ENCODE results near the gene FAAH.
"Not testable (repeated sequence)": the region's sequence is repeated elsewhere in the genome, so short reads cannot be mapped to it uniquely, and the experiment has no call there.

The FAAH gene

DNA sequence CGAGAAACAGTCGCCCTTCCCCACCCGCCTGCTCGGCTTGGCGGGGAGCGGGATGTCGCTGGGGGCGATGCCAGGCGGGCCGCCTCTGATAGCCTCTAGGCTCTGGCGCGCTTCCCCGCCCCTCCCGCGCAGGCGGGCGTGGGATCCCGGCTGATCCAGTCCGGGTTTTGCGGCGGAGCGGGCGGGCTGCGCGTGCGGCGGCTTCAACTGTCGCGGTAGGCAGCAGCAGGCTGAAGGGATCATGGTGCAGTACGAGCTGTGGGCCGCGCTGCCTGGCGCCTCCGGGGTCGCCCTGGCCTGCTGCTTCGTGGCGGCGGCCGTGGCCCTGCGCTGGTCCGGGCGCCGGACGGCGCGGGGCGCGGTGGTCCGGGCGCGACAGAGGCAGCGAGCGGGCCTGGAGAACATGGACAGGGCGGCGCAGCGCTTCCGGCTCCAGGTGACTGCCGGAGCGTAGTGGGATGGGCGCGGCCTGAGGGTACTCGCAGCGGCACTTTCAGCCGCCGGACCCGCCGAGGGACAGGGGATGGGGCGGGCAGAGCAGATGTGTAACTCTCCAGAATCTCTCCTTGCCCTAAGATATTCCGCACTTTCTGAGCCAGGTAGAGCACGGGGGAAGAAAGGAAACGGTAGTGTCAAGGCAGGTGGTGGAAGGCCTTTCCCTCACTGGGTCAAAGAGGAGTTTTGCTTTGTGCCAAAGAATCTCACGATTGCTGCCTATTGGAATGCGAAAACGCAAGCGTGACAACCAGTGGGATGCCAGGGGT, at the start of gene FAAH:
Gene FAAH, plus strand, starts transcription at position 210 of the 764 bp plus-strand sequence. Its CDS starts 32 bp downstream, at position 242.
- no peak for DNase-seq (ENCODE audit: low spot score)

DNA sequence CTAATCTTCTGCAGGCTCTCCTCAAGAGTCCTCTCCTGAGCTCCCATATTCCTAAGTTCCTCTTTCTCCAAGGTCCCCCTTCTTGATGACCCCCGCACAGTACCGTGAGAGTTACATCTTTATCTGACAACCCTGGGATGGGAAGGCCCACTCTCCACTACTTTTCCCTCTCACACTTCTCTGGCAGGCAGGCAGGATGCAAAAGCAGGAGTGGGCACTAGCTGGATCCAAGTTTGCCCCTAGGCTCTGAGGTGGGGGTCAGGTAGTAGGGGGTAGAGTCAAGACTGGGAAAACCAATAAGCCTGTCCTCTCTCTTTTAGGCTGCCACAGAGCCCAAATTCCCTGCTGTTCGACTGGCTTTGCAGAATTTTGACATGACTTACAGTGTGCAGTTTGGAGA, 49.6 kb upstream of the FAAH start:
- DNase-seq (ENCODE audit: low spot score), result no peak

DNA sequence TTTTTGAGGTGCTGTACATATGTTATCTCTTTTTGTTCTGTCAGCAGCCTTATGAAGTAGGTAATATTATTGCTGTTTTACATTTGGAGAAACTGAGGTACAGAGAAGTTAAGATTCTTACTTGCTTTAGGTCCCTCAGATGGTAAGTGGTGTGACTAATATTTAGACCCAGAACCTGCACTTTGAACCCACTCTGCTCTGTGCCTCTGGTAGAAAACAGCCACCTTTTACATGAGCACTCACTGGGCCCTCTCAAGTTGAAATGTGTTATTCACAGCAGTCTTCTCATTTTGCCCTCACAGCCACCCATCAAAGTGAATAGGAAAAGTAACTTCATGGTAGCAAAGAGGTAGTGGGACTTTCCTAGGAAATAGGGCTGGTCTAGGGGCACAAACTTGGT, 48.8 kb upstream of the FAAH start:
- DNase-seq (ENCODE audit: low spot score), result no peak

DNA sequence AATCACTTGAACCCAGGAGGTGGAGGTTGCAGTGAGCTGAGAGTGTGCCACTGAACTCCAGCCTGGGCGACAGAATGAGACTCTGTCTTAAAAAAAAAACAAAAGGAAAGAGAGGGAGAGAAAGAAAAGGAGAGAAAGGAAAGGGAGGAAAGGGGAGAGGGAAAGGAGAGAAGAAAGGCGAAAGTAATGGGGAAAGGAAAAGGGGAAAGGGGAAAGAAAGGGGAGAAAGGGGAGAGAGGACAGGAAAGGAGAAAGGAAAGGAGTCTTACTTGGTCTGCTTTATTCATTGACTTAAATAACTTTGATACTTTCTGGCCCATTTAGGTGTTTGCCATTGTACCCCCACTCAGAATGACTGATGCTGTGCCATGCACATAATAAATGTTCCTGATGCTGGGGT, 41.8 kb upstream of the FAAH start:
- DNase-seq (ENCODE audit: low spot score), result no peak

DNA sequence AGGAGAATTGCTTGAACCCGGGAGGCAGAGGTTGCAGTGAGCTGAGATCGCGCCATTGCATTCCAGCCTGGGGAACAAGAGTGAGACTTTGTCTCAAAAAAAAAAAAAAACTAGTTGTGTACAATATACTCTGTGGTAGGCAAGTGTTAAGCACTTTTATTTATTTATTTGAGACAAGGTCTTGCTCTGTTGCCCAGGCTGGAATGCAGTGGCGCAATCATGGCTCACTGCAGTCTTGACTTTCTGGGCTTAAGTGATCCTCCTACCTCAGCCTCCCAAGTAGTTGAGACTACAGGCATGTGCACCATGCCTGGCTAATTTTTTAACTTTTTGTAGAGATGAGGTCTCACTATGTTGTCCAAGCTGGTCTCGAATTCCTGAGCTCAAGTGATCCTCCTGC, 38.2 kb upstream of the FAAH start:
- not testable (repeated sequence) for DNase-seq (ENCODE audit: low spot score)

DNA sequence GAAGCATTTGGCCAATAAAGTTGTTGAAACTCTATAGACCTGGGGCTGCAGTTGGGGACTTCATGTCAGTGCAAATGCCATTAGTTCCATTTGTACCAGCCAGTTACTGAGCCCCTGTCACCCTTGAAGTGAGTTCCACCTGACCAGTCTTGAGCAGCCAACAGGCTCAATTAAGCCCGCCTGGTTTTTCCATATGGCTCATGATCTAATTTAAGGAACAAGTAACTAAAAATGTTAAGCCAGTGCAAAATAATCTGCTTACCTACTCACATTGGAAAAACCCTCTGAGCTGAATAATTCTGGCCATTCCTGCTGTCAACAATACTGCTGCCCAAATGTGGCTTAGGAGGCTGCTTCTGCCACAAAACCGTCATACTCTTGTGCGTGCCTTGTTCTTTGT, 32.0 kb upstream of the FAAH start:
- DNase-seq (ENCODE audit: low spot score), result peak; percentile 47

DNA sequence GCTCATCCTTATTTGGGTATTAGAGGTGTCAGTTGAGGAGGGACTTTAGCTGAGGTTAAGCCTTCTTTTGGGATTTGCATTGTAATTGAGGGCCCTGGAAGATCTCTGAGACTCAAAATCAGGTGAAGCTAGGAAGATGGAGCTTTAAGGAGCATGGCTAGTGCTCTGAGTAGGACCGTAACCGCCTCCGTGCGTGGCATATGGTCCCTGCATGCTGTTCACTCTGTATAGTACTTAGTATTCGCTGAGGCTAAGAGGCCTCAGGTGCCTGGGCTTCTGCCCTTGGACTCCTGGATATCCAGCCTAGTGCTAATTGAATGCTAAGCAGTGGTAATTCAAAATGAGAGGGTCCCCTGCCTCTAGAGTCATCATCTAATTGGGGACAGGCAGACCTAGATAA, 31.0 kb upstream of the FAAH start:
- DNase-seq (ENCODE audit: low spot score), result peak; percentile 50

DNA sequence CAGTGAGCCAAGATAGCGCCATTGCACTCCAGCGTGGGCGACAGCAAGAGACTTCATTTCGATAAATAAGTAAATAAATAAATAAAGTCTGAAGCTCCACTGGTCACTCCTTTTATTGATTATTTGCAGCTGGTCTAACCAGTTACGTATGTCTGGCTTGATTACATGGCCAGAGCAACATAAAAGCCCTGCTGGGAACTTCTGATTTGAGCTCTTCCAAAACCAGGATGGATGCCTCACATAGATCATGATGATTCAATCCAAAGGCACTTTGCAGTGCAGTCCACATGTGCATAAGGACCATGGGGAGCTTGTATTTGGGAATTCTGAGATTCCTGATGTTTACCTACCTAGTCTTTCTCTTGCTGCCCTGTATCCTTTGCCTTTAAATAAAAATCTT, 29.5 kb upstream of the FAAH start:
- DNase-seq (ENCODE audit: low spot score), result no peak

DNA sequence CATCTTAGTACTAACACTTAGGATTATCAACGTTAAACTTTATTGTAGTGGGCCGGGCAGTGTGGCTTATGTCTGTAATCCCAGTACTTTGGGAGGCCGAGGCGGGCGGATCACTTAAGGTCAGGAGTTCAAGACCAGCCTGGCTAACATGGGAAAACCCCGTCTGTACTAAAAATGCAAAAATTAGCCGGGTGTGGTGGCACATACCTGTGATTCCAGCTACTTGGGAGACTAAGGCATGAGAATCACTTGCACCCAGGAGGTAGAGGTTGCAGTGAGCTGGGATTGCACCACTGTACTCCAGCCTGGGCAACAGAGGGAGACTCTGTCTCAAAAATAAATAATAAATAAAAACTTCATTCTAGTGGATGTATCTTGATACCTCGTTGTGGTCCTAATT, 28.3 kb upstream of the FAAH start:
- DNase-seq (ENCODE audit: low spot score), result not testable (repeated sequence)

DNA sequence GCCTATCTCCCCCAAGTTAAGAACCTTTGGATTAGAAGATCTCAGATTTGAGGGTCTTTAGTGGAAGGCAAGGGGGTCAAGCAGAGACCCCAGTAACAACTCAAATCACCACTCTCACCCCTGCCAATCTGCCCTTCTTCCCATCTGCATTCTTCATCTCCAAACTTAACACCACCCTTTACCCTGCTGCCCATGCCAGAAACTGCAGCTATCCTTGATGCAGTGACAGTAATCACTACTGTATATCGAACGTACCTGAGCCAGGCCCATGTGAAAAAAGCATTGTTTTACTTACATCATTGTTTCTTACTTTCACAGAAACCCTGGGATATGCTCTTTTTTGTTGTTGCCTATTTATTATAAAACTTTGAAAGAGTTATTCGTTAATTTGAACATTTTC, 27.0 kb upstream of the FAAH start:
- no peak for DNase-seq (ENCODE audit: low spot score)

DNA sequence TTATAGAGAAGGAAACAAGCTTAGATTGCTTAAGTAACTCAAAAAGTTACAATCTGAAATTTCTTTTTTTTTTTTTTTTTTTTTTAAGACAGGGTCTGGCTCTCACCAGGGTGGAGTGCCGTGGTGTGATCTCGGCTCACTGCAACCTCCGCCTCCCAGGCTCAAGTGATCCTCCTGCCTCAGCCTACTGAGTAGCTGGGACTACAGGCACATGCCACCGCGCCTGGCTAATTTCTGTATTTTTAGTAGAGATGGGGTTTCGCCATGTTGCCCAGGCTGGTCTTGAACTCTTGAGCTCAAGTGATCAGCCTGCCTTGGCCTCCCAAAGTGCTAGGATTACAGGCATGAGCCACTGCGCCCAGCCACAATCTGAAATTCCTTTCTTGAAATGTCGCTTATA, 26.4 kb upstream of the FAAH start:
- DNase-seq (ENCODE audit: low spot score), result not testable (repeated sequence)

DNA sequence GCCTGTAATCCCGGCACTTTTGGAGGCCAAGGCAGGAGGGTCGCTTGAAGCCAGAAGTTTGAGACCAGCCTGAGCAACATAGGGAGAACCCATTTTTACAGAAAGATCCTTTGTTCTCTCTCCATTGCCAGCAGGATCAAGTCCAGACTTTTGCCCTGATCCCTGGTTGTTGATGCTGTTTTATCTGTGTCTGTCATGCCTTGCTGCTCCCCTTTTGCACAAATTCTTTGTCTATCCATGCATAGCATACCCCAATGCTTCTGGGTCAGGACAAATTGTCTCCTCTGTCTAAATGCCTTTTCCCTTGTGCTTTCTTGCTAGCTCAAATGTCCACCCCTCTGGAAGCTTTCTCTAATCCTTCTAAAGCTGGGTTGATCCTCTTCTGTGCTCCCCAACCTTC, 25.3 kb upstream of the FAAH start:
- DNase-seq (ENCODE audit: low spot score), result no peak

DNA sequence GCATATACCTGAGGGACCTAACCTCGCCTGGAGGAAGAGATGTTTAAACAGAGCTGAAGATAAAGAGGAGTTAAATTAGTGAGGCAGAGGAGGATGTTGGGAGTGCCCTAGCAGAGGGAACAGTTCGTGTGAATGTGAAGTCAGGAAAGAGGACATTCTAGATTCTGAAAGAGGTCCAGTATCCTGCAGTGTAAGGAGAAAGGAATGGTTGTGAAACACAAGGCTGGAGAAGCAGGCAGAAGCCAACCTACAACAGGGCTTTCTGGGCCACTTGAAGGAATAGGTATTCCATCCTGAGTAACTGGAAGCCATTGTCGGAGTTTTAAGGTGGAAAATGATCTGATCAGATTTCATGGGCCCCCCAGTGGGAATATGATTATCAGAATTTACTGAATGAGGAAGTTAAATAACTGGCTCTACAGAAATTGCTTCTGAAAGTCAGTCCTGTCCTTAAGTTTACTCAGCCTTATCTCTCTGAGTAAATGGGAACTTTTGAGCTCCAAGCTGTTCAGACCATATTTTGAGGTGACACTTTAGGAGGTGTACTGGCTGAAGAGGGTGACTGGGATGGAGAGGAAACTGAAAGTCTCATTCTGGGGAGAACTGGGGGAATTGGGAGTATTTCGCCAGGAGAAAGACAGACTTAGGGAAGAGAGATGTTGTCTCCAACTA, 24.4 kb upstream of the FAAH start:
- no peak for DNase-seq (ENCODE audit: low spot score)

DNA sequence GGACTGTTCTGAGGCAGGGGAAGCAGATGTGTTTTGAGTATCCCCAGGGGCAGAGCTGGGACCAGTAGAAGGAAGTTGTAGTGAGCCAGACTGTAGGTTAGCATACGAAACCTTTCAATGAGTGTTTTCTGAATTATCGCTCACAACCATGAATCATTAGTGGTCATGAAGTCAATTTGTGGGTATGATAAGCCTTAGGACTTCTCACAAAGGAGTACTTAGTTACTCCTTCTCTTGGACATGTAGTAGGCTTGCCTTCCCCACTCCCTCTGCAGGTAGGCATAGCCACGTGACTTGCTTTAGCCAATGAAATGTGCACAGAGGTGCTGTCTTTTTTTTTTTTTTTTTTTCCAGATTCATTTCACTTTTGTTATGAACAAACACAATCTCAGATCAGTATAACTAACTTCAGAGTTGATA, 23.9 kb upstream of the FAAH start:
- no peak for DNase-seq (ENCODE audit: low spot score)

DNA sequence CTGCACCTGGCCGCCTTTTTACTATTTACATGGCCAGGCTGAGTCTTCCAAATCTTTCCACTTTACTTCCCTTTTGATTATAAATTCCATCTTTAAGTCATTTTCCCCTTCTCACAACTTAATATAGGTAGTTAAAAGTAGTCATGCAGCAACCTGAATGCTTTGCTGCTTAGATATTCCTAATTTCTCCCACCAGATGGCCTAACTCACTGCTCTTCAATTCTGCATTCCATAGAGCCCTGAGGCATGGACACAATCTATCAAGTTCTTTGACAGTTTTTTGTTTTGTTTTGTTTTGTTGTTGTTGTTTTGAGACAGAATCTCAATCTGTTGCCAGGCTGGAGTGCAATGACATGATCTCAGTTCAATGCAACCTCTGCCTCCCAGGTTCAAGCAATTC, 21.7 kb upstream of the FAAH start:
- DNase-seq (ENCODE audit: low spot score), result no peak

DNA sequence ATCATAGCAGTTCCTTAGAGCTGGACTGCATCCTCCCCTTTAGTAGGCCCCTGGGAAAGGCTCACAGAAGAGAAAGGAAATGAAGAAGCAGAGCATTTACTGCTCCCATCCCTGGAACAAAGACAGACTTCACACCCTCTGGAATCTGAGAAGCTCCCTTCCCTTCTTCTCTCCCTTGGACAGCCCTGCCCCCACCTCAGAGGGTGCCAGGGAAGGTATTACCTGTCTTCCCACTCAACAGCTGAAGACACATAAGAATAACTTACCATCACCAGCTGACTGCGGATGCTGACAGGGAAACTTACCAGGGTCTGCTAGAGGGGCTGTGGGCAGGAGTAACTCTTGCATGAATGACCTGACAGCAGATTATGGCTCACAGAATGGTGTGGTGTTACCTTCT, 14.1 kb upstream of the FAAH start:
- no peak for DNase-seq (ENCODE audit: low spot score)

DNA sequence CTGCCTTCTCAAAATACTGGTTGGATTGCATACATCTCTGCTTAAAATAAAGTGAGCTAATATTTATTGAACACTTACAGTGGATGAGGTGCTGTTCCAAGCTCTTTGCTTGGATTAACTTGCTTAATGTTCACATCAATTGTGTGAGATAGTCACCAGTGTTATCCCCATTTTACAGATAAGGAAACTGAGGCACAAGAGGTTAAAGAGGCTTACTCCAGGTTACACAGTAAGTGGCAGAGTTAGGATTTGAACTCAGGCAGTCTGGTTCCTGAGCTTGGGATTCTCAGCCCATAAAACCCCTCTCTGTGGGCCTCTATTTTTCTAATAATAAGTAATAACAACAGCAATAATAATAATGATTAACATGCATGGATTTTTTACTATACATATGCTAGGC, 13.6 kb upstream of the FAAH start:
- DNase-seq (ENCODE audit: low spot score), result no peak

DNA sequence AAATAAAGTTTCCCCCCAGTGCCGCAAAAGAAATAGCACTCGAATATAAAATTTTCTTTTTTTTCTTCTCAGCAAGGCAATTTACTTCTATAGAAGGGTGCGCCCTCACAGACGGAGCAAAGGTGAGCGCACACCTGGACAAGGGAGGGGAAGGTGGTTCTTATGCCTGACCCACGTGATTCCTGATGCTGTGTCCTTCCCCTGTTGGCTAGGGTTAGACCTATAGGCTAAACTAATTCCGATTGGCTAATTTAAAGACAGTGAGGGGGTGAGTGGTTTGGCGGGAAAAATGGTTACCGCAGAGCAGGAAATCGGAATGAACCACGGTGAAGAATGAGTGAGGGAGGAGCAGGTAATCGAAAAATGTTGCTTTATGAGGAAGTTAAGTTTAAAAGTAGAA, 607 bp upstream of the FAAH start:
- DNase-seq (ENCODE audit: low spot score), result no peak

DNA sequence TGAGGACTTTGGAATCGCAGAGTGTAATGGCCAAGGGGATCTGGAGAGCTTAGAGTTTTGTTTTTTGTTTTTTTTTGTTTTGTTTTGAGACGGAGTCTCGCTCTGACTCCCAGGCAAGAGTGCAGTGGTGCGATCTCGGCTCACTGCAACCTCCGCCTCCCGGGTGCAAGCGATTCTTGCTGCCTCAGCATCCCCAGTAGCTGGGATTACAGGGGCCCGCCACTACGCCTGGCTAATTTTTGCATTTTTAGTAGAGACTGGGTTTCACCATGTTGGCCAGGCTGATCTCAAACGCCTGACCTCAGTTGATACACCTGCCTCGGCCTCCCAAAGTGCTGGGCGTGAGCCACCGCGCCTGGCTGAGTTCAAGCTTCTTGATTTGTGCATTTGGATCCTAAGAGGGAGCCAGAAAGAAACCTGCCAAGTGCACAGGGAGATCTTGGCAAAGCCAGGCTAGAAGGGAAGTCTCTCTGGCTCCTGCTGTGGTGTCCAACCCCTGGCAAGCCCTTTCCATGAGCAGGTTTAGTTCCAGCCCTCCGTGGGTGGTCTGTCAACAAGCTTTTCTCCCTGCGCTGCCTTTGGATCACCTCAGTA, 852 bp downstream of the FAAH start:
- no peak for DNase-seq (ENCODE audit: low spot score)

DNA sequence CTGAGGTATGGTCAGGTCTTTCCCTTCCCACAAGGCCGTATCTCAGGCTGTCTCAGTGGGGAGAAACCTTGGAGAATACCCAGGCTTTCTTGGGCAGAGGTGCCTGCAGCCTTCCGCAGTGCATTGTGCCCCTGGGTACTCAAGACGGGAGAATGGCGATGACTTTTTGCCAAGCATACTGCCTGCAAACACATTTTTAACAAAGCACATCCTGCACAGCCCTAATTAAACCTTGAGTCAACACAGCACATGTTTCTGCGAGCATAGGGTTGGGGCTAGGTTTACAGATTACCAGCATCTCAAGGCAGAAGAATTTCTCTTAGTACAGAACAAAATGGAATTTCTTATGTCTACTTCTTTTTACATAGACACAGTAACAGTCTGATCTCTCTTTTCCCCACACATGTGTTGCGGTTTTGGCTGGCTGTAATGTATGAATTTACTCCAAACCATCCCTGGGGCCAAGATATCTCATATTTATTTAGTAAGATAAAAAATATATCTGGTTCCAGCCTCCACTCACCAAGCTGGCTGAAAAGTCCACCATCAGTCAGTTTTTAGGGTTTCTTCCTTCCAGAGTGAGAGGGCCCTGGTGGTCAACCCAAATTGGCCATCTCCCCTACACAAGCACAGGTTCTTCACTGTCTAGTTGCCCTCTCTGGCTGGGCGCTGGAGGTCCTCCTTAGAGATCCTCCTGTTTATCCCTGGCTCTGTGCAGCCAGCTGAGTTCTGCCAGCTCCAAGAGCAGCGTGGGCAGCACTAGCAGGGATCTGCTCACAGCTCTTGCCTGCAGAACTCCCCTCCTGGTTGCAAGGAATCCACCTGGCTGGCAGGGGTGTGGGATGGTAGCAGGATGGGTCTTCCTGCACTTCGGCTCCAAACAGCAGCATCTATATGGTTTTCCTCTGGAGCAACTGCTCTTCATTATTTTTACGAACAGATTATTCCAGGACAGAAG, 2.6 kb downstream of the FAAH start:
- DNase-seq (ENCODE audit: low spot score), result no peak

DNA sequence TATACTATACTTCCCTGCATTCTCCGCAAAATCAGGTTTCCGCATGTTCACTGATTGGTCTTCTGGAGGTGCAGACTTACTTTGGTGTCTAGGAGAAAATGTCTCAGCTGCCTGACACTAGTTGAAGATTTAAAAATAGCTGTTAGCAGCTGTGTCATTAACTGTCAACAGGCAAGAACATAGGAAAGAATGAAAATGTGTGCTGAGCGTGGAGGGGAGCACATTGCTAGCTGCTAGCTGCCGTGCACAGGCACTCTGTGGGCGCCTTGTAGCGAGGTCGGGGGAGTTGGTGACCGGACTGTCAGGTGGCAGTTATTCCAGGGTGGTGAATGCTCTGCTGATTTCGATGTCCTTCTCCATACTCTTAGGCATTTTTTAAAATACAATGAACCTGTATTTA, 5.2 kb downstream of the FAAH start:
- DNase-seq (ENCODE audit: low spot score), result no peak

DNA sequence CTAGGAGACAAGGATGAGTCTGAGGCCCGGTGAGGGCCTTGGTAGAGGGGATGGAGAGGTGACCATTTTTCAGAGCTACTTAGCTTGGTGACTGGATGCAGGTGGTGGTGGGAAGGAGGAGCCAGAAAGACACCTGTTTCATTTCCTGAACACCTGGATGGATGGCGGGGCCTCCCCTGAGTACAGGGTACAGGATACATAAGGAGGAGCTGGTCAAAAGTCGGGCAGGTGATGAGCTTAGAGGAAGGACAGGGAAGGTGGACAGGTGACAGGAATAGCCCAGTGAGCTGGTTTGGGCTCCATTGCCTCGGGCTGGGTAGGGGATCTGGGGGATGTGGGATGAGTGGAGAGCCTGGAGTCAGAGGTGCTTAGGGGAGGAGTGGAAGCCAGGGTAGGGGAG, 6.3 kb downstream of the FAAH start:
- no peak for DNase-seq (ENCODE audit: low spot score)
